Measurements from ENCODE around the gene CCM2.

Gene CCM2

DNA sequence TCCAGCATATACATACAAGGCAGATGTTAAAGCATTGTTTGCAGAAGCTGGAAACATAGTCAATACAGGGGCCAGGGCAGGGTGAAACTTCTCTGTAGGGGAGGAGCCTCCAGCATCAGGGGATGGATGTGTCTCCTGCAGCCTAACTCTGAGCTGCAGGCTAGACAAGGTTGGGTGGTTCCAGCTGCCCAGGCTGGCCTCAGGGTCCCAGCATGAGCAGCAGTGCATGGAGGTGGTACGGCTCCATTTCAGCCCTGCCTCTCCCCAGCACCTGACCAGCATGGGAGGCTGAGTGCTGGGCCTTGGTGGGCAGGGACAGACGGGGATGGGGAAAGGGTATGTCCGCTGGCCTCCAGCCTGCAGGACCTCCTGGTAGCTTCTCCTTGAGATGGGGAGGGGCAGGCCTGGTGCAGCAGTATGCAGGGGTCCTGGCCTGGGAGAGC lies 118.9 kb downstream of the CCM2 start:
- Histone ChIP-seq H3K27ac (no peak overlapping the region), H3K9ac (no peak overlapping the region), H2AFZ (ENCODE audit: low read depth) (no peak overlapping the region), H3K36me3 (ENCODE audit: insufficient read depth) (no peaks in the 10 kb centered on the region), H3K79me2 (ENCODE audit: insufficient read depth, low read depth) (no peaks in the 10 kb centered on the region), H3K4me1 (ENCODE audit: low read depth, poor library complexity, severe bottlenecking) (no peaks in the 10 kb centered on the region), H3K27me3 (ENCODE audit: insufficient read depth, low read depth) (no peaks in the 10 kb centered on the region), H3K4me3 (IDR thresholded peaks at IDR 0.05; ENCODE audit: insufficient read depth, low read depth, low read length) (no peak overlapping the region), H3K4me2 (no peak overlapping the region), H4K20me1 (ENCODE audit: insufficient read depth) (no peaks in the 10 kb centered on the region)
- TF ChIP-seq, protein P1, sequence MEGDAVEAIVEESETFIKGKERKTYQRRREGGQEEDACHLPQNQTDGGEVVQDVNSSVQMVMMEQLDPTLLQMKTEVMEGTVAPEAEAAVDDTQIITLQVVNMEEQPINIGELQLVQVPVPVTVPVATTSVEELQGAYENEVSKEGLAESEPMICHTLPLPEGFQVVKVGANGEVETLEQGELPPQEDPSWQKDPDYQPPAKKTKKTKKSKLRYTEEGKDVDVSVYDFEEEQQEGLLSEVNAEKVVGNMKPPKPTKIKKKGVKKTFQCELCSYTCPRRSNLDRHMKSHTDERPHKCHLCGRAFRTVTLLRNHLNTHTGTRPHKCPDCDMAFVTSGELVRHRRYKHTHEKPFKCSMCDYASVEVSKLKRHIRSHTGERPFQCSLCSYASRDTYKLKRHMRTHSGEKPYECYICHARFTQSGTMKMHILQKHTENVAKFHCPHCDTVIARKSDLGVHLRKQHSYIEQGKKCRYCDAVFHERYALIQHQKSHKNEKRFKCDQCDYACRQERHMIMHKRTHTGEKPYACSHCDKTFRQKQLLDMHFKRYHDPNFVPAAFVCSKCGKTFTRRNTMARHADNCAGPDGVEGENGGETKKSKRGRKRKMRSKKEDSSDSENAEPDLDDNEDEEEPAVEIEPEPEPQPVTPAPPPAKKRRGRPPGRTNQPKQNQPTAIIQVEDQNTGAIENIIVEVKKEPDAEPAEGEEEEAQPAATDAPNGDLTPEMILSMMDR (conservative IDR thresholded peaks at IDR 0.05; ENCODE audit: low read depth, low read length) = no peak

DNA sequence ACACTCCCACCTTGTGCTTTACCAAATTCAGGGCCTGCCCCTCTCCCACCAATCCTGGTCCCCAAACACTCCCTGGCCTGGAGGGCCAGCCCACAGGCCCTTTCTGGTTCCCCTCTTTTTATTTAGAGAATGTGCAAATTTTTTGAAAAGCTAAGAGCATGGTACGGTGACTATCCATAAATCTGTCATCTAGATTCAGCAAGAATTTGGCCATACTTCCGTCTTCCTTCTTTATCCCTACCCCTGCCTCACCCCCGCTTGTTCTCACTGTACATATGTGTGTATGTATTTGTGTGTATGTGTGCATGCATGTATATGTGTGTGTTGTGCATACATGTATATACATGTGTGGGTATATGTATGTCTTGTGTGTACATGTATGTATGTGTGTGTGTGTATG lies 119.5 kb downstream of the CCM2 start:
- Histone ChIP-seq H3K4me3 (IDR thresholded peaks at IDR 0.05; ENCODE audit: insufficient read depth, low read depth, low read length) (no peak overlapping the region), H3K4me1 (ENCODE audit: low read depth, poor library complexity, severe bottlenecking) (no peaks in the 10 kb centered on the region), H3K27ac (no peak overlapping the region), H3K4me2 (no peak overlapping the region), H3K79me2 (ENCODE audit: insufficient read depth, low read depth) (no peaks in the 10 kb centered on the region), H3K27me3 (ENCODE audit: insufficient read depth, low read depth) (no peaks in the 10 kb centered on the region), H2AFZ (ENCODE audit: low read depth) (no peak overlapping the region), H4K20me1 (ENCODE audit: insufficient read depth) (no peaks in the 10 kb centered on the region), H3K9ac (no peak overlapping the region), H3K36me3 (ENCODE audit: insufficient read depth) (no peaks in the 10 kb centered on the region)
- TF ChIP-seq, protein P1 (conservative IDR thresholded peaks at IDR 0.05; ENCODE audit: low read depth, low read length) = no peak

GRCh38 chr7:45122975-45123860 lies 123.2 kb downstream of the CCM2 start:
- Histone ChIP-seq H3K27ac (no peak overlapping the region), H3K4me3 (IDR thresholded peaks at IDR 0.05; ENCODE audit: insufficient read depth, low read depth, low read length) (no peak overlapping the region), H3K36me3 (ENCODE audit: insufficient read depth) (no peaks in the 10 kb centered on the region), H3K4me2 (no peak overlapping the region), H3K9ac (no peak overlapping the region), H3K79me2 (ENCODE audit: insufficient read depth, low read depth) (no peaks in the 10 kb centered on the region), H2AFZ (ENCODE audit: low read depth) (no peak overlapping the region), H3K27me3 (ENCODE audit: insufficient read depth, low read depth) (no peaks in the 10 kb centered on the region), H3K4me1 (ENCODE audit: low read depth, poor library complexity, severe bottlenecking) (no peaks in the 10 kb centered on the region), H4K20me1 (ENCODE audit: insufficient read depth) (no peaks in the 10 kb centered on the region)
- TF ChIP-seq, protein P1 (conservative IDR thresholded peaks at IDR 0.05; ENCODE audit: low read depth, low read length) = no peak

GRCh38 chr7:45123913-45124710 lies 124.1 kb downstream of the CCM2 start:
- Histone ChIP-seq H3K27ac (no peak overlapping the region), H3K27me3 (ENCODE audit: insufficient read depth, low read depth) (no peaks in the 10 kb centered on the region), H3K36me3 (ENCODE audit: insufficient read depth) (no peaks in the 10 kb centered on the region), H3K4me2 (no peak overlapping the region), H3K9ac (no peak overlapping the region), H2AFZ (ENCODE audit: low read depth) (no peak overlapping the region), H3K79me2 (ENCODE audit: insufficient read depth, low read depth) (no peaks in the 10 kb centered on the region), H3K4me1 (ENCODE audit: low read depth, poor library complexity, severe bottlenecking) (no peaks in the 10 kb centered on the region), H4K20me1 (ENCODE audit: insufficient read depth) (no peaks in the 10 kb centered on the region), H3K4me3 (IDR thresholded peaks at IDR 0.05; ENCODE audit: insufficient read depth, low read depth, low read length) (no peak overlapping the region)
- TF ChIP-seq, protein P1 (conservative IDR thresholded peaks at IDR 0.05; ENCODE audit: low read depth, low read length) = no peak

Measured in KMS-11 (cell line).